K562 (cell line): ENCODE data around the gene NETO1. TPM values are rescaled to one million over a fixed set of nuclear protein-coding genes. Genes with fewer than 3 reads are reported as not detected.

ENCODE experiments used
- ATAC-seq: fragments of 200-7000 bp; cut with Tn5 transposase; 3 replicates; pipeline ENCODE4 v1.9.1; 2020; ENCODE audit warnings: moderate library complexity
- BruUV-seq: library from RNA; stranded (reverse); fragments of 400-500 nt; replicated peaks from 2 replicates; lab custom pipeline; 2021; lab: Mats Ljungman, UMichigan
- CTCF ChIA-PET: fragments of 300-600 bp; formaldehyde crosslinking; extraction: SDS; loops from one replicate; lab custom pipeline; 2021; ENCODE audit warnings: low intra/inter-chr PET ratio; lab: Yijun Ruan, JAX
- POLR2A ChIA-PET: fragments of 300-600, 350-650 bp; sonication (Branson Sonifier 250); formaldehyde crosslinking; extraction: SDS; loops from one replicate; lab custom pipeline; 2021; ENCODE audit warnings: antibody characterized with exemption, inconsistent platforms; lab: Yijun Ruan, JAX
- DNase-seq, 4 experiments: peaks; one replicate each; pipeline versions ENCODE4 v3.0.0 to v3.0.0-alpha.2; 2011 to 2018; ENCODE audit warnings: low spot score in 3 of 4, mixed read lengths in 3 of 4; ENCODE audit errors: extremely low read depth in 1 of 4
- FAIRE-seq: peaks from 2 replicates; lab custom pipeline; 2011; peaks lifted over from hg19 to GRCh38; lab: Jason Lieb, UNC
- H2AFZ ChIP-seq: 2 replicates; pipeline ENCODE4 v1.6.0; 2011; ENCODE audit warnings: low read depth, low read length, control low read depth, inconsistent platforms
- H3K27ac ChIP-seq: fragments of 200-600 bp; 3 replicates; pipeline ENCODE4 v1.8.0; 2011; ENCODE audit warnings: low read depth, mild to moderate bottlenecking, control low read depth, inconsistent platforms, low read length, moderate library complexity, mixed read lengths; ENCODE audit errors: extremely low read depth
- H3K27me3 ChIP-seq, 2 experiments: fragments of 300-600 bp in 1 of 2; 2 replicates in 1 of 2; 3 replicates in 1 of 2; pipeline versions ENCODE4 v1.6.0 to v1.8.0; 2011; ENCODE audit warnings: inconsistent platforms in 2 of 2, low read length in 2 of 2, mild to moderate bottlenecking in 1 of 2, mixed read lengths in 1 of 2, moderate library complexity in 1 of 2; ENCODE audit not compliant: control insufficient read depth in 2 of 2, insufficient read depth in 2 of 2
- H3K36me3 ChIP-seq: fragments of 300-600 bp; 3 replicates; pipeline ENCODE4 v1.8.0; 2011; ENCODE audit warnings: mild to moderate bottlenecking, low read length, inconsistent platforms; ENCODE audit not compliant: control insufficient read depth, insufficient read depth
- H3K4me1 ChIP-seq, 2 experiments: fragments of 200-600 bp in 1 of 2; replicated peaks in 1 of 2; 2 replicates in 1 of 2; 3 replicates in 1 of 2; pipeline versions ENCODE4 v1.5.1 to v1.8.0; 2011; ENCODE audit warnings: inconsistent platforms in 2 of 2, low read length in 2 of 2, mild to moderate bottlenecking in 1 of 2, mixed read lengths in 1 of 2, moderate library complexity in 1 of 2; ENCODE audit not compliant: control insufficient read depth in 2 of 2, insufficient read depth in 2 of 2
- H3K4me2 ChIP-seq: 2 replicates; pipeline ENCODE4 v1.6.1; 2011; ENCODE audit warnings: low read length, control low read depth, inconsistent platforms, mixed read lengths; ENCODE audit not compliant: insufficient read depth
- H3K4me3 ChIP-seq: fragments of 200-600 bp; sonication (generic), shearing (Covaris generic); 2 replicates; pipeline ENCODE4 v1.5.1; 2016; ENCODE audit warnings: control low read depth, inconsistent platforms
- H3K79me2 ChIP-seq: fragments of 200-600 bp; 3 replicates; pipeline ENCODE4 v1.8.0; 2011; ENCODE audit warnings: low read length, inconsistent platforms; ENCODE audit not compliant: control insufficient read depth, insufficient read depth
- H3K9ac ChIP-seq, 2 experiments: 2 replicates each; pipeline versions ENCODE4 v1.6.0 to v1.6.1; 2011; ENCODE audit warnings: low read depth in 2 of 2, low read length in 2 of 2, control low read depth in 1 of 2, inconsistent platforms in 1 of 2, mild to moderate bottlenecking in 1 of 2, mixed read lengths in 1 of 2; ENCODE audit not compliant: insufficient read depth in 1 of 2
- H3K9me1 ChIP-seq: one replicate; pipeline ENCODE4 v1.6.0; 2011; ENCODE audit warnings: inconsistent platforms, mild to moderate bottlenecking, low read length, moderate library complexity; ENCODE audit not compliant: control insufficient read depth, insufficient read depth
- H3K9me3 ChIP-seq: replicated peaks from 2 replicates; pipeline ENCODE4 v1.5.1; 2011; ENCODE audit warnings: low read depth, low read length, inconsistent platforms; ENCODE audit not compliant: control insufficient read depth, insufficient read depth
- H4K20me1 ChIP-seq: replicated peaks from 2 replicates; pipeline ENCODE4 v1.6.1; 2011; ENCODE audit warnings: low read length, inconsistent platforms, mixed read lengths; ENCODE audit not compliant: control insufficient read depth, insufficient read depth
- CBX8 ChIP-seq: fragments of 200-600 bp; sonication (generic); IDR thresholded peaks from 2 replicates; pipeline ENCODE4 v1.6.1; 2012; ENCODE audit warnings: borderline replicate concordance, mixed run types, low read depth, mild to moderate bottlenecking, moderate library complexity, mixed read lengths, low read length, control low read depth, inconsistent platforms; ENCODE audit not compliant: poor library complexity, severe bottlenecking; ENCODE audit errors: extremely low read depth
- GATAD2A ChIP-seq: fragments of 450-650 bp; IDR thresholded peaks from 2 replicates; pipeline ENCODE4 v1.6.1; 2017
- KLF16 ChIP-seq: IDR thresholded peaks from 2 replicates; pipeline ENCODE4 v1.6.1; 2016; ENCODE audit warnings: antibody characterized with exemption
- MCM5 ChIP-seq: fragments of 450-650 bp; IDR thresholded peaks from 2 replicates; pipeline ENCODE4 v1.6.1; 2016; ENCODE audit warnings: low read depth
- MEIS2 ChIP-seq: fragments of 450-650 bp; IDR thresholded peaks from 2 replicates; pipeline ENCODE4 v1.6.1; 2014; ENCODE audit warnings: mild to moderate bottlenecking; ENCODE audit not compliant: partially characterized antibody
- SIN3A ChIP-seq, 2 experiments: fragments of 150-350 bp in 1 of 2; IDR thresholded peaks; 2 replicates each; pipeline ENCODE4 v1.6.1; 2011 to 2016; ENCODE audit warnings: borderline replicate concordance in 2 of 2, low read depth in 2 of 2, low read length in 2 of 2, mild to moderate bottlenecking in 2 of 2, moderate library complexity in 2 of 2; ENCODE audit not compliant: control insufficient read depth in 1 of 2
- TGIF2 ChIP-seq: sonication (generic); formaldehyde crosslinking; IDR thresholded peaks from 2 replicates; pipeline ENCODE4 v1.8.1; 2022; ENCODE audit warnings: mild to moderate bottlenecking, missing genetic modification reagents, moderate library complexity
- YBX1 ChIP-seq: fragments of 450-650 bp; IDR thresholded peaks from 2 replicates; pipeline ENCODE4 v1.7.1; 2016; ENCODE audit warnings: mild to moderate bottlenecking
- ZC3H8 ChIP-seq: fragments of 450-650 bp; IDR thresholded peaks from 2 replicates; pipeline ENCODE4 v1.6.1; 2017
- ZNF146 ChIP-seq: IDR thresholded peaks from one replicate; pipeline ENCODE4 v1.6.1; 2018; ENCODE audit warnings: missing compliant biosample characterization; ENCODE audit not compliant: unreplicated experiment
- ZNF175 ChIP-seq: fragments of 200-800 bp; sonication (Bioruptor generic); IDR thresholded peaks from 2 replicates; pipeline ENCODE4 v1.6.1; 2016; ENCODE audit warnings: low read depth, mild to moderate bottlenecking, missing genetic modification characterization, missing compliant biosample characterization
- ZNF282 ChIP-seq: sonication (generic); formaldehyde crosslinking; IDR thresholded peaks from 2 replicates; pipeline ENCODE4 v1.8.1; 2023; ENCODE audit warnings: missing genetic modification reagents
- ZSCAN32 ChIP-seq: fragments of 450-650 bp; formaldehyde crosslinking; IDR thresholded peaks from 2 replicates; pipeline ENCODE4 v1.4.0; 2020; ENCODE audit warnings: mild to moderate bottlenecking, moderate library complexity
- WGBS: fragments of 100-300 bp; shearing (Covaris generic); methylation state at CpG from one replicate; pipeline ENCODE4 v1.1.6; 2016; ENCODE audit warnings: low coverage, mixed read lengths; ENCODE audit not compliant: insufficient coverage; ENCODE audit errors: missing lambda C conversion rate; 5-methylcytosine and 5-hydroxymethylcytosine counted together
- in situ Hi-C: fragments of 300-500 bp; cut with MboI; formaldehyde crosslinking; loops from 4 replicates; pipeline ENCODE4 v1.15.0; 2018; ENCODE audit warnings: inconsistent platforms, mixed read lengths
- intact Hi-C: fragments of 100-400 bp; cut with micrococcal nuclease; formaldehyde crosslinking; loops from 2 replicates; pipeline ENCODE4 v1.14.2; 2022
- polyA plus RNA-seq, 8 experiments: library from polyadenylated mRNA; depleted of rRNA in 4 of 8; stranded (reverse) in 5 of 8; unstranded in 3 of 8; fragments of >200 nt; fragmentation: Nextera tagmentation in 2 of 8; fragmentation: Illumina TruSeq in 1 of 8; extraction: Ambion mirVana in 2 of 8; extraction: Trizol in 1 of 8; gene quantifications; 2 replicates each; pipeline versions ENCODE4 v1.2.1 to v1.2.3, GENCODE V29; 2011 to 2014; ENCODE audit warnings: inconsistent platforms in 1 of 8, missing spikeins in 1 of 8
- total RNA-seq, 7 experiments: library from RNA; depleted of rRNA in 6 of 7; stranded (reverse); fragments of >200 nt in 6 of 7; fragmentation: Illumina TruSeq in 2 of 7; extraction: Trizol in 2 of 7; gene quantifications; 2 replicates each; pipeline versions ENCODE4 v1.2.1 to v1.2.3, GENCODE V29; 2011 to 2021; ENCODE audit warnings: low replicate concordance in 1 of 7
- TF ChIP-seq, protein P1 (sequence below), 2 experiments: IDR thresholded peaks; 2 replicates each; pipeline ENCODE4 v1.6.1; 2012; ENCODE audit warnings: improper control_type of control experiment in 2 of 2, low read depth in 2 of 2, low read length in 2 of 2, borderline replicate concordance in 1 of 2
- TF ChIP-seq, protein P2 (sequence below): fragments of 450-650 bp; IDR thresholded peaks from 2 replicates; pipeline ENCODE4 v1.6.1; 2017; ENCODE audit warnings: antibody characterized with exemption

NETO1 gene
- total and polyA plus RNA-seq, 9 of the 15 experiments (the other 6 are each of a cell fraction or from before 2014, with no cell fraction given) = not detected

DNA sequence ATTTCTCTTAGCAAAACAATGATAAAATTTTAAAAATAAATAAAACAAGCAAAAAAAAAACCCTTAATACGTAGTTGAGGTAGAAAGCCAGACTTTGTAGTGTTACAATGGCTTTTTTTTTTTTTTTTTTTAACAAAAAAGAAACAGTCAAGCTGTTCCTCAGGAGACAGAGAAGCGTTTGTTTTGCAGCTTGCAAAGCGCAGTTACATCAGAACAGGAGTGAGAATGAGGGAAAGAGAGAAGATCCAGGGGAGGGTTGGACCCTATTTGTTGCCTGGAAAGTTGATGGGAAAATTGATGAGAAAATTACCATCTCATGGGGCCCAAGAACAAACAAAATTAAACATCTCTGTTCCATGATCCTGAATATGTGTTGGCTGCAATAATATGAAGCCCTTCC, 146.5 kb downstream of the NETO1 start:
- TF ChIP-seq YBX1 (no peak), SIN3A (IDR thresholded peaks at IDR 0.05; ENCODE audit: borderline replicate concordance in 2 of 2, control insufficient read depth in 1 of 2, low read depth in 2 of 2, low read length in 2 of 2) (no peak), MEIS2 (no peak), CBX8 (no peak), ZC3H8 (no peak), GATAD2A (no peak), ZNF146 (no peak), ZSCAN32 (CRISPR knock-in tag) (no peak), ZNF175 (CRISPR knock-in tag) (no peak), ZNF282 (CRISPR knock-in tag) (no peak), KLF16 (no peak), MCM5 (no peak), TGIF2 (no peak)
- TF ChIP-seq, protein P1, sequence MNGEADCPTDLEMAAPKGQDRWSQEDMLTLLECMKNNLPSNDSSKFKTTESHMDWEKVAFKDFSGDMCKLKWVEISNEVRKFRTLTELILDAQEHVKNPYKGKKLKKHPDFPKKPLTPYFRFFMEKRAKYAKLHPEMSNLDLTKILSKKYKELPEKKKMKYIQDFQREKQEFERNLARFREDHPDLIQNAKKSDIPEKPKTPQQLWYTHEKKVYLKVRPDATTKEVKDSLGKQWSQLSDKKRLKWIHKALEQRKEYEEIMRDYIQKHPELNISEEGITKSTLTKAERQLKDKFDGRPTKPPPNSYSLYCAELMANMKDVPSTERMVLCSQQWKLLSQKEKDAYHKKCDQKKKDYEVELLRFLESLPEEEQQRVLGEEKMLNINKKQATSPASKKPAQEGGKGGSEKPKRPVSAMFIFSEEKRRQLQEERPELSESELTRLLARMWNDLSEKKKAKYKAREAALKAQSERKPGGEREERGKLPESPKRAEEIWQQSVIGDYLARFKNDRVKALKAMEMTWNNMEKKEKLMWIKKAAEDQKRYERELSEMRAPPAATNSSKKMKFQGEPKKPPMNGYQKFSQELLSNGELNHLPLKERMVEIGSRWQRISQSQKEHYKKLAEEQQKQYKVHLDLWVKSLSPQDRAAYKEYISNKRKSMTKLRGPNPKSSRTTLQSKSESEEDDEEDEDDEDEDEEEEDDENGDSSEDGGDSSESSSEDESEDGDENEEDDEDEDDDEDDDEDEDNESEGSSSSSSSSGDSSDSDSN (IDR thresholded peaks at IDR 0.05; ENCODE audit: borderline replicate concordance in 1 of 2, low read depth in 2 of 2, low read length in 2 of 2) = no peak
- TF ChIP-seq, protein P2, sequence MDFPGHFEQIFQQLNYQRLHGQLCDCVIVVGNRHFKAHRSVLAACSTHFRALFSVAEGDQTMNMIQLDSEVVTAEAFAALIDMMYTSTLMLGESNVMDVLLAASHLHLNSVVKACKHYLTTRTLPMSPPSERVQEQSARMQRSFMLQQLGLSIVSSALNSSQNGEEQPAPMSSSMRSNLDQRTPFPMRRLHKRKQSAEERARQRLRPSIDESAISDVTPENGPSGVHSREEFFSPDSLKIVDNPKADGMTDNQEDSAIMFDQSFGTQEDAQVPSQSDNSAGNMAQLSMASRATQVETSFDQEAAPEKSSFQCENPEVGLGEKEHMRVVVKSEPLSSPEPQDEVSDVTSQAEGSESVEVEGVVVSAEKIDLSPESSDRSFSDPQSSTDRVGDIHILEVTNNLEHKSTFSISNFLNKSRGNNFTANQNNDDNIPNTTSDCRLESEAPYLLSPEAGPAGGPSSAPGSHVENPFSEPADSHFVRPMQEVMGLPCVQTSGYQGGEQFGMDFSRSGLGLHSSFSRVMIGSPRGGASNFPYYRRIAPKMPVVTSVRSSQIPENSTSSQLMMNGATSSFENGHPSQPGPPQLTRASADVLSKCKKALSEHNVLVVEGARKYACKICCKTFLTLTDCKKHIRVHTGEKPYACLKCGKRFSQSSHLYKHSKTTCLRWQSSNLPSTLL = no peak
- no peak for ATAC-seq
- H2AFZ ChIP-seq = no peak overlapping the region
- no TSS peak for BruUV-seq
- no peaks in the 10 kb centered on the region for H3K4me1 ChIP-seq
- in situ Hi-C loops = no loop called here
- POLR2A ChIA-PET = interaction anchor here (0.8 kb wide), 1 partner anchor 38 kb away, joined by 3 read pairs; no protein-coding TSS in a partner anchor
- H3K4me2 ChIP-seq = no peak overlapping the region
- WGBS = 0% methylated on average over 2 of the region's 3 CpGs
- no peak overlapping the region for H3K4me3 ChIP-seq
- intact Hi-C loops = no loop called here
- H3K9me3 ChIP-seq = no peaks in the 10 kb centered on the region
- no peaks in the 10 kb centered on the region for H3K27me3 ChIP-seq
- no peak for DNase-seq
- no peak overlapping the region for H3K9ac ChIP-seq
- no peaks in the 10 kb centered on the region for H3K36me3 ChIP-seq
- FAIRE-seq = no peak
- H3K27ac ChIP-seq = no peak overlapping the region
- CTCF ChIA-PET = no interaction called here
- no peaks in the 10 kb centered on the region for H4K20me1 ChIP-seq
- no peaks in the 10 kb centered on the region for H3K9me1 ChIP-seq
- no peaks in the 10 kb centered on the region for H3K79me2 ChIP-seq
